NCI-H446 (cell line): ENCODE results near the gene DCD.
"Not testable (repeated sequence)": the region's sequence is repeated elsewhere in the genome, so short reads cannot be mapped to it uniquely, and the experiment has no call there.

ENCODE experiments used
- DNase-seq, 2 experiments: peaks; one replicate each; lab custom pipeline; 2025; lab: John Stamatoyannopoulos, UW

DCD gene

GRCh38 chr12:54648265-54648664, at the start of gene DCD:
Gene DCD (minus strand): TSS chr12:54648365. CDS start chr12:54648303, 62 bp downstream.
- no peak for DNase-seq

DNA sequence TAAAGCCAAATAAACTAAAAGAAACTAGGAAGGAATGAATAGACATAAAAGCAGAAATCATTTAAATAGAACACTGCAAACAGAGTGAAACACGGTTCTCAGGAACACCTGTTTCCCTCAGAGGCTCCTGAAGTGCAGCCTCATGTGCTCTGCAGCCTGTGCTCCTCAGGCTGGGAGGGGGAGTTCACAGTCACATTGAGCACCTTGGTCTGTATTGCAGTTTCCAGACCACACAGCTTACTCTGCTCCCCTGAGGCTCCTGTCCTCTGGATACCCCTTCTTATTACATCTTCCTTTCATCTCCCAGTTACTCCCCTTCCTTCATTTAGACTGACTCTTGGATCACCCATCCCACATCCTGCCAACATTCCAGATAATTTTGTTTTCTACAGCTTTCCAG, 49.7 kb upstream of the DCD start:
- no peak for DNase-seq

- no peak for DNase-seq
Measured at GRCh38 chr12:54692353-54692752, 44.2 kb upstream of the DCD start.

DNA sequence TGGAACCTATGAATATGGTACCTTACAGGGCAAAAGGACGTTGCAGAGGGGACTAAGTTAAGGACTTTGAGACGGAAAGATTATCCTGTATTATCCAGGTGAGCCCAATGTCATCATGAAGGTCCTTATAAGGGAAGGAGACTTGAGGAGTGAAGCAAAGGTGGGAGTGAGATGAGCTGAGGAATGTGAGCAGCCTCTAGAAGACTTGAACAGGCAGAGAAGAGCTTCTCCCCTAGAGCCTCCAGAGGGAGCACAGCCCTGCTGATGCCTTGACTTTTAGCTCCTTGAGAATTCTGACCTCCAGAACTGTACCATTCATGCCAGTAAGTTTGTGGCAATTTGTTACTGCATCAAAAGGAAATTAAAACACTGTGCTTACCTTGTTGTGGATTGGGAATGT, 41.8 kb upstream of the DCD start:
- DNase-seq = no peak

DNA sequence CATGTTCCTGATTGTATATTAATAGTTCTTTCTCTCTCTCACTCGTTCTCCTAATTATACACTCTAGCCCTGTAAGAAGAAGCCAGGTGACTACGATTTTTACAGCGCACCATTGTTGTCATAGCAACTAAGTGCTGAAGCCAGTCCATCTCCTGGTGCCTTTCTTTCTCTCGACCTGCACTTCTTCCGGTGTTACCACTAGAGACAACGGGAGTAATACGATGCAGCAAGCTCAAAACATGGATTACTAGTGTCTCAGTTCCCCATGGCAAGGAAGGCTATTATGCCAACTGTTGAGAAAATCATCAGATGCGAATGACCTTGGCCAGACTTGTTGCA, 40.8 kb upstream of the DCD start:
- DNase-seq = no peak

GRCh38 chr12:54688309-54689033, 40.3 kb upstream of the DCD start:
- DNase-seq = no peak

GRCh38 chr12:54684636-54685630, 36.8 kb upstream of the DCD start:
- DNase-seq = no peak

DNA sequence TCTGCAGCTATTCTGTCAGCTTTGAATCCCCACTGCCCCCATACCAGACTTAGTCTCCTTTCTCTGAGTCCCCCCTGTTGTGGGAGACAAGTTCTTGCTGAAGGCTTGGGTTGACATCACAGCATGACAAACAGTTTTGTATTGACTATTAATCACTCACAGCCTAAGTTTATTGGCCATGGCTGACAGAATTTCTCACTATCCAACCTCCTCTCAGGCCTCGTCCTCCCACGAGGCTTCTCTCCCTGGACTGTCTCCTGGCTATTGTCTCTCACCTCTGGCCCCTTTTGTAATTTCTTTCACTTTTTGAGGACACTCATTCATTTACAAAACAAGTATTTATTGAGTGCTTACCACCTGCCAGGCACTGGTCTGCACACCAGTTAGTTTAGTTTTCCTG, 35.2 kb upstream of the DCD start:
- no peak for DNase-seq

- DNase-seq = no peak
Measured at GRCh38 chr12:54682674-54683073, 34.5 kb upstream of the DCD start.

GRCh38 chr12:54680374-54680773, 32.2 kb upstream of the DCD start:
- DNase-seq = peak in 1 of 2 experiments; percentile 6

DNA sequence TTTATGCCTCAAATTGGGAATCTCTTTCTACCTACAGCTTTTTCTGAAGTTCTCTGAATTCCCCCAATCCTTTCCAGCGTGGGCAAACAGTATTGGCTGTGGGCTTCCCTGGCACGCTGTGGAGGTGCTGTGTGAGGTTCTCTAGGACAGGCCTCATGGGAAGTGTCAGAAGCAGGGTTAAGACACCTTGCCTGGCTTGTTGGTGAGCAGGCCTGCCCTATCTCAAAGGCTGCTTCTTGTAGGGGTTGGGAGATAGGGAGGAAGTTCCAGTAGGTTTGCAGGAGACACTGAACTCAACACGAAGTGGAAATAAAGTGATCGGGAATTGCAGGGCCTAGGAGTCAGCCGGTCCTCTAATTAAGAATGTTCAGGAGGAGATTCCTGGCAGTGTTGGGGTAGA, 30.0 kb upstream of the DCD start:
- no peak for DNase-seq

DNA sequence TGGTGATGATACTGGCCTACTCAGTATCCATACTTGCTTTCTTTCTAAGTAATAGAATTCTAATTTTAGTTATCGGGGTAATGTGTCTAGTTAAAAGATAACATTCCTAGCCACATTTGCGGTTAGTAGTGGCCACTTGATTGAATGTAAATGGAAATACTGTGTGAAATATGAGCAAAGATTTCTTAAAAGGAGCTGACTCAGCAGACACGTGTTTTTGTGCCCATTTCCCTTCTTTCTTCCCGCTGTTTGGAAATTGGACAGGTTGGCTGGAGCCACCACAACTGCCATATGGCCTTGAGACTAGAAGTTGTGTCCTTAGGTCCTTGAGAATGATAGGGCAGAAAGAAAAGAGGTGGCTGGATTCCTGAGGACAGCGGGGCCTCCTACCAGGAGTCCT, 19.8 kb upstream of the DCD start:
- no peak for DNase-seq

DNA sequence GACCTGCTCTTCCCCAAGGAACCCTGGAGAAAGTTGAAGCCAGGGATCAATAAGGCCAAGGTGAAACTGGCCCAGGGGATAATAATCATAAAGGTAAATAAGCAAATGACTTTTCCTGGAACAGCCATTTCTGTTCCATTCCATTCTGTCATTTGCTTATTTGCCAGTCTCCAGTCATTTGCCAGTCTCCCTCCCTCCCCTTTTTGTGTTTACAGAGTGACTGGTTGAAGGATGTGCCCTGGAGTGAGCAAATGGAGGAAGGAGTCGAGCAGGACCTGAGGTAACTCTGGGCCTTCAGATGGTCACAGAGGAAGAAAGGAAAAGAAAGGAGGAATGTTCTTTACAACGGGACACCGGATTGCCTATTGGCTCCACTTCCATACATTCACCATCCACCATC, 17.8 kb upstream of the DCD start:
- no peak for DNase-seq

DNA sequence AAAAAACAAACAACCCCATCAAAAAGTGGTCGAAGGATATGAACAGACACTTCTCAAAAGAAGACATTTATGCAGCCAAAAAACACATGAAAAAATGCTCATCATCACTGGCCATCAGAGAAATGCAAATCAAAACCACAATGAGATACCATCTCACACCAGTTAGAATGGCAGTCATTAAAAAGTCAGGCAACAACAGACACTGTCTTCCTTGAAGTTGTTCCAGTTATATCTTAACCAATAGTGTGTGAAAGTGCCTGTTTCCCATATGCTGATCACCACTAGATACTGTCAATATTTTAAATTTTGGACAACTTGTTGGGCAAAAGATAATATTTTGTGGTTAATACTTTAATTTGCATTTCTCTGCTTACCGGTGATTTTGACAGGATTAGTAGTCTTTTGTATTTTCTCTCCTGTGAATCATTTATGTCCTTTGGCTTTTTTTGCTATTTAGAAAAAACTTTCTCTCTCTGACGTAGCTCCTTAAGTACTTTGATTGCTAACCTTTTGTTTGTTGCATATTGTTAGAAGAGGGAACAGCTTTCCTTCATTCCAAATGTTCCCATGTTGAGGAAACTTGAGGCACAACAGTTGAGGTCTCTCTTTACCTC, 17.0 kb upstream of the DCD start:
- not testable (repeated sequence) for DNase-seq

- DNase-seq = no peak
Measured at GRCh38 chr12:54663603-54664002, 15.4 kb upstream of the DCD start.

DNA sequence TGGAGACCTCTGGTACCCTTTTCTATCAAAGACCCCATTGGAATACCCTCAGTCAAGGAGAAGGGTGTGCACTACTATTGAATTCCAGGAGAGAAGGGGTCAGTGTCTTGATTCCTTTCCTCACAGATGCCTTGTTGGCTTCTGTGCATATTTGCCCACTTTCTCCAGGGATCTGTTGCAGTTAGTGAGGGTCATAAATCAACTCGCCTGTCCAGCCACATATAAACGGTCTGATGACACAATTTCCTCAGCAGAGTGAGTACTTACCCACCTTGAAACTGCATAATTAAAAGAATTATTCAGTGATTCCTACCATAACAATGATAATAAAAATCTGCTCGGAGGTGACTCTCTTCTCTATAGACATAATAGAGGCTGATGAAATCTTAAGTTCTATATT, 13.9 kb upstream of the DCD start:
- DNase-seq = no peak

DNA sequence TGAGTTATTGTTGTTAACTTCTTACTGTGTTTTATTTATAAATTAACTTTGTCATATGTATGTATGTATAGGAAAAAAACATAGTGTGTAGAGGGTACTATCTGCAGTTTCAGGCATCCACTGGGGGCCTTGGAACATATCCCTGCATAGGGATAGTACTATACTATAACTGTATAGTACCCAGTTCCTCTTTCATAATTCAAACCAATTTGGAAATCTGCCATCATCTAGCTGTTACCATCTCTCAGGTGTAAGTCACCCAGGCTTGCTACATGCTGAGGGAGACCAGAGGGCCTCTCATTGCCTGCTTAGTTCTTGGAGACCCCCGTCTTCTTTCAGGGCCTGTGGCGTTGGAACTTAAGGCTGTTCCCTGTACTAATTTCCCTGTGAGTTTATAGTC, 12.9 kb upstream of the DCD start:
- no peak for DNase-seq

DNA sequence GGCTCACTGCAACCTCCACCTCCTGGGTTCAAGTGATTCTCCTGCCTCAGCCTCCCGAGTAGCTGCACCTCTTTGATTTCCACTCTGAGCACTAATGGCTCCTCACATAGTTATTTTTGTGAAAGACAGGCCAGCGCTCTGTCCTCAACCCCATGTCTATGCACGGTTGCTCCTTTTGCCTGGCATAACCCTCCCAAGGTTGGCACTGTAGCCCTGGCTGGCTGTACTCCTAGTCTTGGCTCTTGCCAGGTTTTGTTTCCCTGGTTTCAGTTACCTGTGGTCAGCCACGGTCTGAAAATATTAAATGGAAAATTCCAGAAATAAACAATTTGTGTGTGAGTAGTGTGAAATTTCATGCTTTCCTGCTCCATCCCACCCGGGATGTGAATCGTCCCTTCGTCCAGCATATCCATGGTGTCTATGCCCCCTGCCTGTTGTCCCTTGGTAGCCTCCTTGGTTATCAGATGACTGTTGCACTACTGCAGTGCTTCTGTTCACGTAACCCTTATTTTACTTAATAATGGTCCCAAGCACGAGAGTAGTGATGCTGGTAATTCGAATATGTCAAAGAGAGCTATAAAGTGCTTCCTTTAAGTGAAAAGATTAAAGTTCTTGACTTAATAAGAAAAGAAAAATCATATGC, 12.3 kb upstream of the DCD start:
- no peak for DNase-seq

DNA sequence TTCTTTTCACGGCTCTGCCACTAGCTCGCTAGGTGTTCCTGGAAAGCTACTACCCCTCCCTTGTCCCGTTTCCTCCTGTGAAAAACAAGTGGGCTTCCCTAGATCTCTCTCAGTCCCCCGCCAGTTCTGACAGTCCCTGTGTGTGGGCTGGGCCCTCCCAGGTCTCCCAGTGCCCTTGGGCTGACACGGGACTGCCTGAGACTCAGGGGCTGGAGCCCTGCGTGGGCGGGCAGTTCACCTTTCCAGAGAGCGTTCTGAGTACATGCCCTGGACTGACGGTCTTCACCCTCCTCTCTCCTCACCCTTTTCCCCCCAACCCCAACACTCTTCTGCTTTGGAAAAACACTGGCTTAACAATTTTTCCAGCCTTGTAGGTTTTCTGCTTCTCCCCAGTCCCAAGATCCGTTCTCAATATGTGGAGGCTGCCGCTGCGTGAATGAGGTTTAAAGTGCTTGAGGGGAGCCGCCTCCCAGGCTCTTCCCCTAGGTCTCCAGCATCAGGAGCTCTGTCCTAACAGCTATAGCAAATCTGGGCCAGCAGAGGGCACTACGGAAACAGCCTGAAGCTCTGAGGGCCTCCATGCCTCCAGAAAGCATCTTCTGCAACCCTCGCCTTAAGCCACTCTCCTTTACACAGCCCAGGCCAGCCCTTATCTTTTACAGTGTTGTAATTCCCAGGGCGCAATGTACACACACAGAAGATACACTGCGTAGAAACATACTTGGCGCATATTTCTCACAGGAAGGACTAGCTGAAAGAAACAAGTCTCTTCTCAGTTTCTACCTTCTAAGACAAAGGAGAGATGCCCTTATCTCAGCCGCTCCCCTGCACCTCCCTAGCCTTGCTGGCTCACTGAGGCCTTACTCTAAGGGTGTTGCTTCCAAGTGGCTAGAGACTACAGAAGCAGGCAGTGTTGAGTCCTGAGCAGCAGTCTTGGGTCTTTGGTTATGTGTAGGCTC, 10.4 kb upstream of the DCD start:
- peak in 1 of 2 experiments; percentile 32 for DNase-seq

- DNase-seq = no peak
Measured at GRCh38 chr12:54657105-54657607, 9.0 kb upstream of the DCD start.

GRCh38 chr12:54654926-54655325, 6.8 kb upstream of the DCD start:
- DNase-seq = no peak
